OCI-LY3 (cell line): ENCODE measurements around the gene ADAM29.

Experiments used
- H2AFZ ChIP-seq: fragments of 200-600, 300-600 bp; shearing (Covaris generic); 2 replicates; pipeline ENCODE4 v1.6.0; 2014; ENCODE audit warnings: antibody characterized with exemption, low read depth, low read length
- H3K27ac ChIP-seq: fragments of 200-600, 300-600 bp; sonication (generic); 2 replicates; pipeline ENCODE4 v1.5.1; 2014; ENCODE audit warnings: mild to moderate bottlenecking, low read length, moderate library complexity, mixed read lengths
- H3K27me3 ChIP-seq: fragments of 200-600, 300-600 bp; sonication (generic); 2 replicates; pipeline ENCODE4 v1.6.1; 2014; ENCODE audit warnings: low read depth, low read length, mixed read lengths
- H3K36me3 ChIP-seq: fragments of 200-600, 300-600 bp; sonication (generic); replicated peaks from 2 replicates; pipeline ENCODE3; 2014; ENCODE audit warnings: low read depth, low read length, mixed read lengths
- H3K4me1 ChIP-seq: fragments of 300-600, 200-600 bp; sonication (generic); 2 replicates; pipeline ENCODE4 v1.6.1; 2014; ENCODE audit warnings: low read length, mixed read lengths
- H3K4me2 ChIP-seq: fragments of 200-600, 300-600 bp; sonication (generic); 2 replicates; pipeline ENCODE4 v1.6.1; 2014; ENCODE audit warnings: low read length, mixed read lengths
- H3K4me3 ChIP-seq: fragments of 300-600, 200-600 bp; sonication (generic); 2 replicates; pipeline ENCODE4 v1.5.1; 2014; ENCODE audit warnings: antibody characterized with exemption, mild to moderate bottlenecking, low read length, moderate library complexity
- H3K79me2 ChIP-seq: fragments of 300-600, 200-600 bp; shearing (Covaris generic); 2 replicates; pipeline ENCODE4 v1.6.1; 2014; ENCODE audit warnings: mild to moderate bottlenecking, low read length, mixed read lengths
- H3K9ac ChIP-seq: fragments of 300-600, 200-600 bp; shearing (Covaris generic); 2 replicates; pipeline ENCODE4 v1.6.0; 2014; ENCODE audit warnings: mild to moderate bottlenecking, low read length, moderate library complexity
- H3K9me3 ChIP-seq: fragments of 200-600, 300-600 bp; shearing (Covaris generic); 2 replicates; pipeline ENCODE4 v1.6.1; 2014; ENCODE audit warnings: low read length, mixed read lengths; ENCODE audit not compliant: insufficient read depth
- H4K20me1 ChIP-seq: fragments of 200-600, 300-600 bp; sonication (generic); 2 replicates; pipeline ENCODE4 v1.6.1; 2016; ENCODE audit warnings: low read length, mixed read lengths; ENCODE audit not compliant: insufficient read depth
- EZH2phosphoT487 ChIP-seq: fragments of 200-600 bp; shearing (Covaris generic); IDR thresholded peaks from 2 replicates; pipeline ENCODE4 v1.6.1; 2018; ENCODE audit warnings: antibody characterized with exemption, mixed run types, low read depth
- TF ChIP-seq, protein P1 (sequence below): fragments of 200-600, 300-600 bp; sonication (generic); IDR thresholded peaks from 2 replicates; pipeline ENCODE4 v1.5.1; 2014; ENCODE audit warnings: antibody characterized with exemption, low read length, low read depth

ADAM29 gene

DNA sequence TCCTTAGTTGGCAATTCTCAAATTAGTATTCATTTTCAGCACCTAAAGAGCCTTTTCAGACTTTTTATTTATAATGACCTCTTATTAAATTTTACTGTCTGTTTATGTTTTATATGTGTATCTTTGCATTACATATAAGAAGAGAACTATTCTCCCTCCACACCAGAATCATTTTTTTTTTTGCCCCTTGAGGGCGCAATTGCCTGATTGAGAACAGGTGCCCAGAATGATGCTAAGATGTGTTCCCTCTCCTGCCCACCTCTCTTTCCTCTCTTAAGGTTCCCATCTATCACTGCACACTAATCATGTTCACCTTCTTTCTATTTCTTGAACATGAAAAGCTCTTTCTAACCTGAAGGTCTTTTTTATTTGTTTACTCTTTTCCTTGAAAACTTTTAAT is 44.2 kb upstream of the ADAM29 start:
- peak overlapping the region; percentile 1 for H3K9ac ChIP-seq
- TF ChIP-seq, protein P1, sequence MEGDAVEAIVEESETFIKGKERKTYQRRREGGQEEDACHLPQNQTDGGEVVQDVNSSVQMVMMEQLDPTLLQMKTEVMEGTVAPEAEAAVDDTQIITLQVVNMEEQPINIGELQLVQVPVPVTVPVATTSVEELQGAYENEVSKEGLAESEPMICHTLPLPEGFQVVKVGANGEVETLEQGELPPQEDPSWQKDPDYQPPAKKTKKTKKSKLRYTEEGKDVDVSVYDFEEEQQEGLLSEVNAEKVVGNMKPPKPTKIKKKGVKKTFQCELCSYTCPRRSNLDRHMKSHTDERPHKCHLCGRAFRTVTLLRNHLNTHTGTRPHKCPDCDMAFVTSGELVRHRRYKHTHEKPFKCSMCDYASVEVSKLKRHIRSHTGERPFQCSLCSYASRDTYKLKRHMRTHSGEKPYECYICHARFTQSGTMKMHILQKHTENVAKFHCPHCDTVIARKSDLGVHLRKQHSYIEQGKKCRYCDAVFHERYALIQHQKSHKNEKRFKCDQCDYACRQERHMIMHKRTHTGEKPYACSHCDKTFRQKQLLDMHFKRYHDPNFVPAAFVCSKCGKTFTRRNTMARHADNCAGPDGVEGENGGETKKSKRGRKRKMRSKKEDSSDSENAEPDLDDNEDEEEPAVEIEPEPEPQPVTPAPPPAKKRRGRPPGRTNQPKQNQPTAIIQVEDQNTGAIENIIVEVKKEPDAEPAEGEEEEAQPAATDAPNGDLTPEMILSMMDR = peak; percentile 88
- no peak for TF ChIP-seq EZH2phosphoT487
- H3K27ac ChIP-seq = no peak overlapping the region
- no peak overlapping the region for H3K4me2 ChIP-seq
- H3K4me3 ChIP-seq = no peak overlapping the region
- peaks cover 14% of the 10 kb centered on the region for H3K4me1 ChIP-seq
- H2AFZ ChIP-seq = peak overlapping the region; percentile 57; the same call in 1 of the 2 replicates
- peaks cover 13% of the 10 kb centered on the region for H3K36me3 ChIP-seq
- H3K79me2 ChIP-seq = no peaks in the 10 kb centered on the region
- H4K20me1 ChIP-seq = no peaks in the 10 kb centered on the region
- no peaks in the 10 kb centered on the region for H3K27me3 ChIP-seq
- no peaks in the 10 kb centered on the region for H3K9me3 ChIP-seq

DNA sequence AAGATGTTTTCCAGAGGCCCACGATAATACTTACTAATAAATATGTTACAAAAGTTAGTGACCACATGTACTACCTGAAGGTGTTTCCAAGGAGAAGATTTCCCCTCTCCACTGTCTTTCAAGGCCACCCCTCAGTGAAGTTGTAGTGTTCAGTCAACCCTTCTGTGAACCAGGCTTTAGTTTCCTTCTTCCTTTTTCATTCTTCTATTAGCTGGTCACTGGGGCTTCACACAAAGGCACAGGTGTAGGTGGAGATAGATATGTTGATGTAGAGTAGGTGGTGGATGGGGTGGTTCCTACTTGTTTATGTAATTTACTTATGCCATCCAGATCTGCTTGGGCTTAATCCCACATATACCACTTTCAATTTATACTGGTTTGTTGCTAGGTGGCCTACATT is 43.3 kb upstream of the ADAM29 start:
- Histone ChIP-seq H2AFZ (peak overlapping the region; percentile 8), H3K9me3 (no peaks in the 10 kb centered on the region), H3K27ac (peak overlapping the region; percentile 17), H3K4me3 (no peak overlapping the region), H3K79me2 (no peaks in the 10 kb centered on the region), H3K4me2 (no peak overlapping the region), H3K27me3 (no peaks in the 10 kb centered on the region), H3K4me1 (peaks cover 14% of the 10 kb centered on the region), H4K20me1 (no peaks in the 10 kb centered on the region), H3K36me3 (peaks cover 10% of the 10 kb centered on the region), H3K9ac (peak overlapping the region; percentile 1; the same call in 1 of the 2 replicates)
- TF ChIP-seq EZH2phosphoT487 = no peak
- TF ChIP-seq, protein P1 = no peak

DNA sequence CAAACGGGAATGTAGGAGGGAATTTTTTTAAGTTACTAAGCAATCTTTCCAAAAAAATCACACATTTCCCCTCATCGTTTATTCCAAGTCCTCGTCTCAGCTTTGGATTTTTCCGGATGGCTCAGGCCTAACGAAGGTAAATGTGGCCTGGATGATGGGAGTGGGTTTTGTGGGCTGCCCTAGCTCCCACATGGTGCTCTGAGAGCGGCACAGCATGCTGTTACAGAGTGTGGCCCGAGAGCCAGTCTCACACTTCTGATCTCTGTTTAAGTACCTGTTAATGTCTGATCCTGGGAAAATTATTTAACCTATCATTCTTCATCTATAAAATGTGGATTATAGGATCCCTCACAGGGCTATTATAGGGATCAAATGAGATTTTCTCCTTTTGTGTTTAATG is 38.2 kb upstream of the ADAM29 start:
- no peaks in the 10 kb centered on the region; the same call in 1 of the 2 replicates for H3K9me3 ChIP-seq

DNA sequence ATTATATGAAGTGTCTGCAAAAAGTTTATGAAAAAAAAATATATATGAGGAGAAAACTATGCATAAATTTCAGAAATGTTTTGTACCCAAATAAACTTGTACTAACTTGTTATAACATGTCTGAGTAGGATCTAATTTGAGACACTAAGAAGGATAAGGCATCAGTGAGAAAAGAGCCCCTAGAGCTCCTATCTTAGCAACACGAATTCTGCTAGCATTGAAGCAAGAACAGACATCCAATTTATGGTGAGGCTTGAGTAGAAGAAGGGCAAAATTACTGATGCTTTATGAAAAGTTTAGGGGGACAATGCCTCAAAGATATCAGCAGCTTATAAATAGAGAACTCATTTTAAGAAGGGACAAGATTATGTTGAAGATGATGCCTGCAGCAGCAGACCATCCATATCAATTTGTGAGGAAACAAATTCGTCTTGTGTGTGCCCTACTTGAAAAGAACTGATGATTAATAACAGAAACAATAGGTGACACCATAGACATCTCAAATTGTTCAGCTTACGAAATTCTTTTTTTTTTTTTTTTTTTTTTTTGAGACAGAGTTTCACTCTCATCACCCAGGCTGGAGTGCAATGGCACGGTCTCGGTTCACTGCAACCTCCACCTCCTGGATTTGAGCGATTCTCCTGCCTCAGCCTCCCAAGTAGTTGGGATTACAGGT is 35.7 kb upstream of the ADAM29 start:
- no peak overlapping the region for H3K9ac ChIP-seq
- peak overlapping the region; percentile 27 for H2AFZ ChIP-seq
- H3K9me3 ChIP-seq = no peaks in the 10 kb centered on the region; the same call in 1 of the 2 replicates
- H3K79me2 ChIP-seq = no peaks in the 10 kb centered on the region
- H3K36me3 ChIP-seq = peaks cover 3% of the 10 kb centered on the region
- H3K27ac ChIP-seq = no peak overlapping the region; the same call in 1 of the 2 replicates
- H3K27me3 ChIP-seq = no peaks in the 10 kb centered on the region
- H3K4me2 ChIP-seq = no peak overlapping the region
- peaks cover 19% of the 10 kb centered on the region for H3K4me1 ChIP-seq
- TF ChIP-seq EZH2phosphoT487 = no peak
- TF ChIP-seq, protein P1 = no peak
- no peaks in the 10 kb centered on the region for H4K20me1 ChIP-seq
- H3K4me3 ChIP-seq = no peak overlapping the region

More for the DNA sequence above, 38.2 kb upstream of the ADAM29 start:
- TF ChIP-seq, protein P1 = no peak
- Histone ChIP-seq H3K36me3 (peaks cover 8% of the 10 kb centered on the region), H3K27me3 (no peaks in the 10 kb centered on the region), H3K4me1 (peaks cover 22% of the 10 kb centered on the region), H3K79me2 (no peaks in the 10 kb centered on the region), H3K9ac (no peak overlapping the region), H3K27ac (no peak overlapping the region), H3K4me3 (no peak overlapping the region), H2AFZ (no peak overlapping the region), H4K20me1 (no peaks in the 10 kb centered on the region), H3K4me2 (no peak overlapping the region)
